ENCODE measurements around the gene PDXP. TPM values are rescaled to one million over a fixed set of nuclear protein-coding genes. Genes with fewer than 3 reads are reported as not detected.
"Not testable (repeated sequence)": the region's sequence is repeated elsewhere in the genome, so short reads cannot be mapped to it uniquely, and the experiment has no call there.

PDXP gene
- 24.1 and 24.5 TPM in 2 replicates for total RNA-seq (2022)
- percentile 40 among the genes with signal in this experiment for Bru-seq, nascent RNA
- BruChase-seq, experiment 1, labeled RNA remaining after a 2-hour chase: percentile 54 among the genes with signal in this experiment
- percentile 51 among the genes with signal in this experiment for BruChase-seq, experiment 2, labeled RNA remaining after a 6-hour chase
- long read RNA-seq, transcript PDXP-201 (2 exons, 2,010 nt): major isoform, 85 of 87 reads
- long read RNA-seq, partial matches to known transcripts: 0 of 87 reads
- long read RNA-seq, other reads (novel, unspliced or antisense): 2 of 87 reads

GRCh38 chr22:37658133-37659065 is at the start of gene PDXP:
TSS of gene PDXP (plus strand) at chr22:37658723. CDS start at chr22:37658783, 60 bp downstream.
- H3K9me3 ChIP-seq: no peaks in the 10 kb centered on the region
- H3K36me3 ChIP-seq (ENCODE audit: control insufficient read depth, insufficient read depth, low read length): no peaks in the 10 kb centered on the region; the same call in 1 of the 2 replicates
- DNase-seq: peak; percentile 98 to 99
- BruUV-seq (replicated peaks): no TSS peak
- no peaks in the 10 kb centered on the region for H3K27me3 Mint-ChIP-seq (ENCODE audit: insufficient read depth, unreplicated experiment)
- peak within 1 kb of the TSS; percentile 98 for H3K4me3 ChIP-seq (ENCODE audit: low read depth, low read length)
- H3K27ac Mint-ChIP-seq (ENCODE audit: unreplicated experiment): peak within 1 kb of the TSS; percentile 84
- TF ChIP-seq CTCF (IDR thresholded peaks at IDR 0.05; ENCODE audit: insufficient read depth in 1 of 2, low read depth in 1 of 2, low read length in 1 of 2, severe bottlenecking in 1 of 2, unreplicated experiment in 1 of 2): no peak
- H3K4me3 Mint-ChIP-seq (ENCODE audit: unreplicated experiment): peak within 1 kb of the TSS; percentile 89
- POLR2A ChIA-PET: interaction anchor here (0.6 to 2.2 kb wide), 12 partner anchors 9 to 261 kb away, joined by 3 to 22 read pairs (median 4); partner anchors contain the start of genes GGA1, LGALS2 and NOL12
- CTCF ChIA-PET: interaction anchor here (0.5 to 3.9 kb wide), 20 partner anchors 9 to 678 kb away, joined by 3 to 66 read pairs (median 4); partner anchors contain the start of genes GGA1, NOL12 and TRIOBP
- H3K27me3 ChIP-seq (replicated peaks; ENCODE audit: control insufficient read depth, insufficient read depth, low read length): no peaks in the 10 kb centered on the region
- H3K9me3 Mint-ChIP-seq (ENCODE audit: unreplicated experiment): no peaks in the 10 kb centered on the region
- intact Hi-C loops (cut with micrococcal nuclease; ENCODE audit: unreplicated experiment): loop anchor here (1.0 to 5.0 kb wide), 3 partner anchors 15 to 134 kb away; no protein-coding TSS in a partner anchor
- H3K36me3 Mint-ChIP-seq (ENCODE audit: insufficient read depth, unreplicated experiment): peaks cover 20% of the 10 kb centered on the region
- peaks cover 19% of the 10 kb centered on the region for H3K4me1 Mint-ChIP-seq (ENCODE audit: low read depth, unreplicated experiment)
- H3K4me1 ChIP-seq: peaks cover 18% of the 10 kb centered on the region

GRCh38 chr22:37609240-37610152 is 49.0 kb upstream of the PDXP start:
- H3K4me3 ChIP-seq (ENCODE audit: low read depth, low read length): peak overlapping the region; percentile 75
- no peak for TF ChIP-seq CTCF (IDR thresholded peaks at IDR 0.05; ENCODE audit: insufficient read depth in 1 of 2, low read depth in 1 of 2, low read length in 1 of 2, severe bottlenecking in 1 of 2, unreplicated experiment in 1 of 2)
- peak overlapping the region; percentile 95 for H3K27ac Mint-ChIP-seq (ENCODE audit: unreplicated experiment)
- no peaks in the 10 kb centered on the region for H3K27me3 Mint-ChIP-seq (ENCODE audit: insufficient read depth, unreplicated experiment)
- TSS peak; percentile 18 for BruUV-seq (replicated peaks)
- H3K36me3 ChIP-seq (ENCODE audit: control insufficient read depth, insufficient read depth, low read length): no peaks in the 10 kb centered on the region; the same call in 1 of the 2 replicates
- H3K27me3 ChIP-seq (replicated peaks; ENCODE audit: control insufficient read depth, insufficient read depth, low read length): no peaks in the 10 kb centered on the region
- intact Hi-C loops (cut with micrococcal nuclease; ENCODE audit: unreplicated experiment): loop anchor here (2.0 to 10.0 kb wide), 4 partner anchors 31 to 75 kb away; partner anchors contain the start of gene NOL12
- peaks cover 12% of the 10 kb centered on the region for H3K4me1 ChIP-seq
- H3K36me3 Mint-ChIP-seq (ENCODE audit: insufficient read depth, unreplicated experiment): peaks cover 17% of the 10 kb centered on the region
- H3K9me3 Mint-ChIP-seq (ENCODE audit: unreplicated experiment): no peaks in the 10 kb centered on the region
- CTCF ChIA-PET: interaction anchor here (0.9 to 2.1 kb wide), 4 partner anchors 24 to 42 kb away, joined by 3 to 10 read pairs (median 6); no protein-coding TSS in a partner anchor
- DNase-seq: no peak
- no peaks in the 10 kb centered on the region for H3K9me3 ChIP-seq
- peak overlapping the region; percentile 87 for H3K4me3 Mint-ChIP-seq (ENCODE audit: unreplicated experiment)
- H3K4me1 Mint-ChIP-seq (ENCODE audit: low read depth, unreplicated experiment): peaks cover 6% of the 10 kb centered on the region
- POLR2A ChIA-PET: interaction anchor here (0.9 to 2.1 kb wide), 3 partner anchors 17 to 198 kb away, joined by 4 to 22 read pairs (median 17); partner anchors contain the start of genes GCAT and PDXP

- Mint-ChIP-seq H3K36me3 (ENCODE audit: insufficient read depth, unreplicated experiment) (peaks cover 17% of the 10 kb centered on the region), H3K4me3 (ENCODE audit: unreplicated experiment) (peak overlapping the region; percentile 87), H3K27ac (ENCODE audit: unreplicated experiment) (peak overlapping the region; percentile 95)
- CTCF ChIA-PET; H3K9me3 ChIP-seq; H3K9me3 Mint-ChIP-seq (ENCODE audit: unreplicated experiment); H3K4me1 Mint-ChIP-seq (ENCODE audit: low read depth, unreplicated experiment); intact Hi-C loops (cut with micrococcal nuclease; ENCODE audit: unreplicated experiment); H3K27me3 ChIP-seq (replicated peaks; ENCODE audit: control insufficient read depth, insufficient read depth, low read length); H3K4me3 ChIP-seq (ENCODE audit: low read depth, low read length); H3K27me3 Mint-ChIP-seq (ENCODE audit: insufficient read depth, unreplicated experiment); DNase-seq; POLR2A ChIA-PET; BruUV-seq (replicated peaks); H3K36me3 ChIP-seq (ENCODE audit: control insufficient read depth, insufficient read depth, low read length): not testable (repeated sequence)
- H3K4me1 ChIP-seq: peaks cover 12% of the 10 kb centered on the region
These were observed 48.4 kb upstream of the PDXP start for GRCh38 chr22:37610153-37610475.
